Ovary (tissue), 3 donors: ENCODE data around the gene GRIN2A.

Source experiments
- CTCF ChIP-seq, 3 donors: fragments of 450-650 bp in 2 of 3; fragments of 200-600 bp in 1 of 3; IDR thresholded peaks; one replicate each; pipeline versions ENCODE4 v1.5.1 to v1.8.0; 2016 to 2022; ENCODE audit warnings: antibody characterized with exemption in 3 of 3, mild to moderate bottlenecking in 1 of 3
- EP300 ChIP-seq: sonication (generic); formaldehyde crosslinking; IDR thresholded peaks from one replicate; pipeline ENCODE4 v1.6.1; 2017; ENCODE audit warnings: antibody characterized with exemption
- POLR2A ChIP-seq: fragments of 450-650 bp; IDR thresholded peaks from one replicate; pipeline ENCODE4 v1.6.1; 2017; ENCODE audit warnings: antibody characterized with exemption, mild to moderate bottlenecking, moderate library complexity
- donor health status: DM: no; HTN: no; CAD: no.

- TF ChIP-seq CTCF (IDR thresholded peaks at IDR 0.05) (no peak), POLR2A (no peak), EP300 (no peak)
These were observed 104.4 kb downstream of the GRIN2A start for GRCh38 chr16:10077861-10078260.
